Endothelial cell (in vitro differentiated cells): ENCODE results near the gene HOXC13. TPM values are rescaled to one million over a fixed set of nuclear protein-coding genes. Genes with fewer than 3 reads are reported as not detected.

ENCODE experiments used
- DNase-seq: peaks from one replicate; pipeline ENCODE4 v3.0.0; 2021; ENCODE audit warnings: low spot score
- H3K27ac Mint-ChIP-seq: one replicate; pipeline ENCODE4 v1.8.0; 2021; ENCODE audit warnings: mixed read lengths, inconsistent platforms; ENCODE audit not compliant: unreplicated experiment
- H3K27me3 Mint-ChIP-seq: one replicate; pipeline ENCODE4 v1.8.0; 2021; ENCODE audit warnings: mild to moderate bottlenecking, moderate library complexity, mixed read lengths, inconsistent platforms; ENCODE audit not compliant: unreplicated experiment
- H3K36me3 Mint-ChIP-seq: one replicate; pipeline ENCODE4 v1.8.0; 2021; ENCODE audit warnings: mild to moderate bottlenecking, low read depth, mixed read lengths, inconsistent platforms; ENCODE audit not compliant: unreplicated experiment
- H3K4me1 Mint-ChIP-seq: one replicate; pipeline ENCODE4 v1.8.0; 2021; ENCODE audit warnings: mild to moderate bottlenecking, mixed read lengths, inconsistent platforms; ENCODE audit not compliant: unreplicated experiment
- H3K4me3 Mint-ChIP-seq: one replicate; pipeline ENCODE4 v1.8.0; 2021; ENCODE audit warnings: mild to moderate bottlenecking, mixed read lengths, inconsistent platforms; ENCODE audit not compliant: unreplicated experiment
- H3K9me3 Mint-ChIP-seq: one replicate; pipeline ENCODE4 v1.8.0; 2021; ENCODE audit warnings: mixed read lengths, inconsistent platforms; ENCODE audit not compliant: unreplicated experiment
- CTCF ChIP-seq: fragments of 200-600 bp; sonication (generic); IDR thresholded peaks from one replicate; pipeline ENCODE4 v1.5.0; 2021; ENCODE audit warnings: antibody characterized with exemption; ENCODE audit not compliant: unreplicated experiment
- total RNA-seq: library from RNA; stranded (reverse); fragmentation: NEBNext Ultra II Directional; extraction: Animal tissue kit (Norgen Biotek cat#: 25700); gene quantifications from one replicate; pipeline ENCODE4 v1.2.1, GENCODE V29; 2021; ENCODE audit not compliant: unreplicated experiment

Gene HOXC13
- total RNA-seq, 1 donor from 2014 or later, result 0.38 TPM

- no peaks in the 10 kb centered on the region for H3K9me3 Mint-ChIP-seq
- TF ChIP-seq CTCF, result no peak
Observed at GRCh38 chr12:53977596-53978445, 39.2 kb downstream of the HOXC13 start.

GRCh38 chr12:53978477-53979356 lies 40.1 kb downstream of the HOXC13 start:
- no peak for DNase-seq
- H3K4me3 Mint-ChIP-seq, result no peak overlapping the region
- no peak for TF ChIP-seq CTCF
- no peak overlapping the region for H3K27ac Mint-ChIP-seq
- peaks cover 38% of the 10 kb centered on the region for H3K27me3 Mint-ChIP-seq
- peaks cover 31% of the 10 kb centered on the region for H3K4me1 Mint-ChIP-seq
- no peaks in the 10 kb centered on the region for H3K36me3 Mint-ChIP-seq
- no peaks in the 10 kb centered on the region for H3K9me3 Mint-ChIP-seq

More at GRCh38 chr12:53977596-53978445, 39.2 kb downstream of the HOXC13 start:
- Mint-ChIP-seq H3K27me3 (peaks cover 39% of the 10 kb centered on the region), H3K27ac (no peak overlapping the region), H3K36me3 (no peaks in the 10 kb centered on the region), H3K4me3 (no peak overlapping the region), H3K4me1 (peaks cover 29% of the 10 kb centered on the region)
- no peak for DNase-seq

- TF ChIP-seq CTCF, result no peak
- Mint-ChIP-seq H3K9me3 (no peaks in the 10 kb centered on the region), H3K4me1 (peaks cover 34% of the 10 kb centered on the region), H3K36me3 (no peaks in the 10 kb centered on the region), H3K27ac (no peak overlapping the region), H3K27me3 (peaks cover 35% of the 10 kb centered on the region), H3K4me3 (no peak overlapping the region)
- no peak for DNase-seq
Observed at GRCh38 chr12:53980104-53980801, 41.6 kb downstream of the HOXC13 start.

- no peaks in the 10 kb centered on the region for H3K36me3 Mint-ChIP-seq
- no peaks in the 10 kb centered on the region for H3K9me3 Mint-ChIP-seq
- no peak for TF ChIP-seq CTCF
- DNase-seq, result no peak
- H3K4me3 Mint-ChIP-seq, result no peak overlapping the region
- H3K27ac Mint-ChIP-seq, result no peak overlapping the region
- H3K27me3 Mint-ChIP-seq, result peaks cover 33% of the 10 kb centered on the region
- H3K4me1 Mint-ChIP-seq, result peaks cover 33% of the 10 kb centered on the region
Observed at GRCh38 chr12:53980802-53981496, 42.3 kb downstream of the HOXC13 start.
